Kidney (tissue), 14 donors: ENCODE measurements around the gene DUSP16. TPM values are rescaled to one million over a fixed set of nuclear protein-coding genes. Genes with fewer than 3 reads are reported as not detected.

Experiments used
- DNase-seq, 5 donors: peaks; one replicate each; pipeline ENCODE4 v3.0.0-alpha.2; 2013 to 2020
- FAIRE-seq: peaks from 2 replicates; lab custom pipeline; 2012; peaks lifted over from hg19 to GRCh38; lab: Jason Lieb, UNC
- H3K27ac ChIP-seq, 2 donors: one replicate each; pipeline ENCODE4 v1.7.0; 2013; ENCODE audit warnings: low read depth in 2 of 2, low read length in 2 of 2, inconsistent platforms in 1 of 2
- H3K27me3 ChIP-seq: one replicate; pipeline ENCODE4 v1.7.1; 2013; ENCODE audit warnings: low read length, inconsistent platforms; ENCODE audit not compliant: control insufficient read depth, insufficient read depth
- H3K36me3 ChIP-seq, 3 donors: one replicate each; pipeline versions ENCODE4 v1.7.0 to v1.7.1; 2013; ENCODE audit warnings: low read length in 3 of 3, control low read depth in 1 of 3, inconsistent platforms in 1 of 3; ENCODE audit not compliant: insufficient read depth in 3 of 3, control insufficient read depth in 2 of 3
- H3K4me1 ChIP-seq, 3 donors: one replicate each; pipeline versions ENCODE4 v1.7.0 to v1.7.1; 2013; ENCODE audit warnings: low read length in 3 of 3, inconsistent platforms in 1 of 3, low read depth in 1 of 3; ENCODE audit not compliant: control insufficient read depth in 2 of 3, insufficient read depth in 2 of 3
- H3K4me3 ChIP-seq, 3 donors: one replicate each; pipeline versions ENCODE4 v1.7.0 to v1.8.1; 2013; ENCODE audit warnings: low read length in 3 of 3, control low read depth in 1 of 3, inconsistent platforms in 1 of 3
- H3K9ac ChIP-seq, 3 donors: one replicate each; pipeline versions ENCODE4 v1.7.0 to v1.7.1; 2013; ENCODE audit warnings: low read length in 3 of 3, control low read depth in 1 of 3, inconsistent platforms in 1 of 3
- H3K9me3 ChIP-seq, 3 donors: one replicate each; pipeline versions ENCODE4 v1.7.0 to v1.7.1; 2013; ENCODE audit warnings: low read length in 3 of 3, control low read depth in 1 of 3, inconsistent platforms in 1 of 3; ENCODE audit not compliant: control insufficient read depth in 2 of 3, insufficient read depth in 1 of 3
- CTCF ChIP-seq: IDR thresholded peaks from 3 replicates; pipeline ENCODE4 v1.5.1; 2012; ENCODE audit warnings: mild to moderate bottlenecking, moderate library complexity, borderline replicate concordance; ENCODE audit not compliant: insufficient read depth; ENCODE audit errors: extremely low read depth
- intact Hi-C: fragments of 100-400 bp; cut with DNase I; formaldehyde crosslinking; loops from one replicate; pipeline ENCODE4 v1.11.1; 2022
- polyA plus RNA-seq: library from polyadenylated mRNA; stranded (reverse); fragments of 350-450 nt; fragmentation: Illumina TruSeq; extraction: RNeasy Lipid Tissue Mini Kit (QIAGEN cat#74804); gene quantifications from one replicate; pipeline ENCODE4 v1.2.3, GENCODE V29; 2014; ENCODE audit warnings: low read depth, low replicate concordance; ENCODE audit not compliant: insufficient read depth
- total RNA-seq: library from RNA; stranded (reverse); fragmentation: NEBNext Ultra II Directional; extraction: Animal tissue kit (Norgen Biotek cat#: 25700); gene quantifications from one replicate; pipeline ENCODE4 v1.2.1, GENCODE V29; 2021
- donor health status: control.
- donor health status: control.
- donor health status: control.
- donor health status: control.
- donor health status: control.
- donor health status: DM: yes; HTN: yes; CAD: no.
- donor health status: Normal renal cell carcinoma (clear cell type).

The DUSP16 gene
- total and polyA plus RNA-seq, 2 donors from 2014 or later = 6.6 to 27.4 TPM

DNA sequence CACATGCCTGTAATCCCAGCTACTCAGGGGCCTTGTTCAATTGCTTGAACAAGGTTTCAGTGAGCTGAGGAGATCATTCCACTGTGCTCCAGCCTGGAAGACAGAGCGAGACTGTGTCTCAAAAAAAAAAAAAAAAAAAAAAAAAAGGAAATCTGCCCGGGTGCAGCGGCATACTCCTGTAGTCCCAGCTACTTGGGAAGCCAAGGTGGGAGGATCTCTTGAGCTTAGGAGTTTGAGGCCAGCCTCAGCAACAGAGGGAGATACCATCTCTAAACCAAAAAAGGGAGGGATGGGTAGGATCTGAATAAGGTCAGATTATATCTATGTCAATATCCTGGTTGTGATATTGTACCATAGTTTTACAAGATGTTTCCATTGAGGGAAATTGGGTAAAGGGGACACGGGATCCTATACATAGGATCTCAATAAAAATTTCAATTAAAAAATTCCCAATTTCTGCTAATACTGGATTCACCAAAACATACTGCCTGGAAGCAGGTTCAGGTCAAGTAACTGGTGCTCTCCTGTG, 129.4 kb downstream of the DUSP16 start:
- DNase-seq = no peak
- FAIRE-seq = no peak
- TF ChIP-seq CTCF = no peak
- H3K4me3 ChIP-seq = no peak overlapping the region
- H3K36me3 ChIP-seq = no peaks in the 10 kb centered on the region
- H3K4me1 ChIP-seq = no peaks in the 10 kb centered on the region
- no peak overlapping the region for H3K27ac ChIP-seq
- H3K9ac ChIP-seq = no peak overlapping the region
- intact Hi-C loops = no loop called here
- H3K27me3 ChIP-seq = no peaks in the 10 kb centered on the region
- no peaks in the 10 kb centered on the region for H3K9me3 ChIP-seq

GRCh38 chr12:12432364-12432763, 130.3 kb downstream of the DUSP16 start:
- H3K27ac ChIP-seq = no peak overlapping the region
- FAIRE-seq (no peak), DNase-seq (peak in 1 of 5 donors; percentile 27)
- no peaks in the 10 kb centered on the region for H3K27me3 ChIP-seq
- H3K4me3 ChIP-seq = no peak overlapping the region
- intact Hi-C loops = no loop called here
- no peaks in the 10 kb centered on the region for H3K4me1 ChIP-seq
- H3K36me3 ChIP-seq = no peaks in the 10 kb centered on the region
- H3K9me3 ChIP-seq = no peaks in the 10 kb centered on the region
- no peak for TF ChIP-seq CTCF
- no peak overlapping the region for H3K9ac ChIP-seq

- Histone ChIP-seq H3K4me3 (no peak overlapping the region), H3K4me1 (peaks cover 0 to 5% (median 0%) of the 10 kb centered on the region in 3 donors), H3K27me3 (no peaks in the 10 kb centered on the region), H3K36me3 (no peaks in the 10 kb centered on the region), H3K9me3 (peaks cover 0 to 2% (median under 1%) of the 10 kb centered on the region in 3 donors), H3K27ac (no peak overlapping the region), H3K9ac (no peak overlapping the region)
- TF ChIP-seq CTCF = no peak
- no peak for FAIRE-seq
- intact Hi-C loops = no loop called here
- no peak for DNase-seq
These were observed 133.6 kb downstream of the DUSP16 start for GRCh38 chr12:12428961-12429657.
